Erythroblast (primary cell): ENCODE results near the gene FGF12.

Experiments
- GATA1 ChIP-seq: IDR thresholded peaks from 2 replicates; pipeline ENCODE4 v1.6.1; 2011; ENCODE audit warnings: low read depth, mild to moderate bottlenecking, control low read depth, low read length, moderate library complexity
- POLR2A ChIP-seq: IDR thresholded peaks from 2 replicates; pipeline ENCODE4 v1.6.1; 2011; ENCODE audit warnings: mild to moderate bottlenecking, low read length

DNA sequence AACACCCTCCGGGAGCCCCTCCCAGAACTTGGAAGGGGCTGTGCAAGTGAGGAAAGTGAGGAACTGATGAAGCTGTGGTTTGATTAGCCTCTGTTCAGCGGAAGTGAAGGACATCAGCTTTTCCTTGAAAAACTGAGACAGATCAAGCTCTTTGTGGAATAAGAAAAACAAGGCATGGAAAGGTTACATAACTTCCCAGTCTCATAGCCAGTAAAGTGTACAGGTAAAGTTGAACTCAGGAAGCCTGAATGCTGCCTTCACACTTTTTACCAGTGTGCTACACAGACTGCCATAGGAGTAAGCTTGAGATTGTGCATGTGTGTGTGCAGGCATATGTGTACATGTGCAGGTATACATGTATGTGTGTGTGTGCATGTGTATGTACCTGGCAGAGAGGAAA is 293.2 kb downstream of the FGF12 start:
- TF ChIP-seq POLR2A (no peak), GATA1 (no peak)
